ENCODE measurements around the gene IRF7. TPM values are rescaled to one million over a fixed set of nuclear protein-coding genes. Genes with fewer than 3 reads are reported as not detected.

The IRF7 gene
- total RNA-seq, 1 donor from 2014 or later: 10.2 TPM

DNA sequence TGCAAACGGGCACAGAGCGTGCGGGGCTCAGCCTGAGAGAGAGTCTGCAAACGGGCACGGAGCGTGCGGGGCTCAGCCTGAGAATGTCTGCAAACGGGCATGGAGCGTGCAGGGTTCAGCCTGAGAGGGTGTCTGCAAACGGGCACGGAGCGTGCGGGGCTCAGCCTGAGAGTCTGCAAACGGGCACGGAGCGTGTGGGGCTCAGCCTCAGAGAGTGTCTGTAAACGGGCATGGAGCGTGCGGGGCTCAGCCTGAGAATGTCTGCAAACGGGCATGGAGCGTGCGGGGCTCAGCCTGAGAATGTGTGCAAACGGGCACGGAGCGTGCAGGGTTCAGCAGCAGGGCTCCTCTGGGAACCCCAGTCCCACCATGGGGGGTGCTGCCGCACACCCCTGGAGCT lies 26.0 kb downstream of the IRF7 start:
- Mint-ChIP-seq H3K27ac (ENCODE audit: unreplicated experiment) (no peak overlapping the region), H3K9me3 (no peaks in the 10 kb centered on the region), H3K4me3 (no peak overlapping the region), H3K36me3 (ENCODE audit: low read depth) (peaks cover 9% of the 10 kb centered on the region), H3K4me1 (no peaks in the 10 kb centered on the region), H3K27me3 (ENCODE audit: low read depth) (no peaks in the 10 kb centered on the region)
- TF ChIP-seq, protein P1, sequence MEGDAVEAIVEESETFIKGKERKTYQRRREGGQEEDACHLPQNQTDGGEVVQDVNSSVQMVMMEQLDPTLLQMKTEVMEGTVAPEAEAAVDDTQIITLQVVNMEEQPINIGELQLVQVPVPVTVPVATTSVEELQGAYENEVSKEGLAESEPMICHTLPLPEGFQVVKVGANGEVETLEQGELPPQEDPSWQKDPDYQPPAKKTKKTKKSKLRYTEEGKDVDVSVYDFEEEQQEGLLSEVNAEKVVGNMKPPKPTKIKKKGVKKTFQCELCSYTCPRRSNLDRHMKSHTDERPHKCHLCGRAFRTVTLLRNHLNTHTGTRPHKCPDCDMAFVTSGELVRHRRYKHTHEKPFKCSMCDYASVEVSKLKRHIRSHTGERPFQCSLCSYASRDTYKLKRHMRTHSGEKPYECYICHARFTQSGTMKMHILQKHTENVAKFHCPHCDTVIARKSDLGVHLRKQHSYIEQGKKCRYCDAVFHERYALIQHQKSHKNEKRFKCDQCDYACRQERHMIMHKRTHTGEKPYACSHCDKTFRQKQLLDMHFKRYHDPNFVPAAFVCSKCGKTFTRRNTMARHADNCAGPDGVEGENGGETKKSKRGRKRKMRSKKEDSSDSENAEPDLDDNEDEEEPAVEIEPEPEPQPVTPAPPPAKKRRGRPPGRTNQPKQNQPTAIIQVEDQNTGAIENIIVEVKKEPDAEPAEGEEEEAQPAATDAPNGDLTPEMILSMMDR (conservative IDR thresholded peaks at IDR 0.05): no peak
- DNase-seq (ENCODE audit: low read depth, low spot score): no peak

DNA sequence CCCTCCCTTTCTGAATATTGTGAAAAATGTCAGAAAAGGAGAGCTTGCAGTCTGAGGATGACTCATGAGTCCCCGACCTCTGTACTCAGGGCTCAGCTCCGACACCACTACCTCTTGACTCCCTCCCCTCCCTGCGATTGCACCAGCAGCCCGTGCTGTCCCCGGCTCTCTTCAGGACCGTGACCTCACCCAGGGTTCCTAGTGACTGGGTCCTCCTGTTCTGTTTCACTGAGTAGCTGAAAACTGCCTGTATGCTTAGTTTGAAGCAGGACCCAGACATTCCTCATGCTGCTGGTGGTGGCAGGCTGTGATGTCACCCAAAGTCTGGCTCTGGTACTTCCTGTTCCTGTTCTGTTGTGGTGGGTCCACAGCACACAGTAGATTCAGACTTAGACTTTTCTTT lies 27.8 kb downstream of the IRF7 start:
- H3K27me3 Mint-ChIP-seq (ENCODE audit: low read depth): no peaks in the 10 kb centered on the region
- no peak overlapping the region for H3K4me3 Mint-ChIP-seq
- DNase-seq (ENCODE audit: low read depth, low spot score): no peak
- TF ChIP-seq, protein P1 (conservative IDR thresholded peaks at IDR 0.05): no peak
- H3K27ac Mint-ChIP-seq (ENCODE audit: unreplicated experiment): no peak overlapping the region
- no peaks in the 10 kb centered on the region for H3K4me1 Mint-ChIP-seq
- no peaks in the 10 kb centered on the region for H3K9me3 Mint-ChIP-seq
- H3K36me3 Mint-ChIP-seq (ENCODE audit: low read depth): peaks cover 9% of the 10 kb centered on the region

DNA sequence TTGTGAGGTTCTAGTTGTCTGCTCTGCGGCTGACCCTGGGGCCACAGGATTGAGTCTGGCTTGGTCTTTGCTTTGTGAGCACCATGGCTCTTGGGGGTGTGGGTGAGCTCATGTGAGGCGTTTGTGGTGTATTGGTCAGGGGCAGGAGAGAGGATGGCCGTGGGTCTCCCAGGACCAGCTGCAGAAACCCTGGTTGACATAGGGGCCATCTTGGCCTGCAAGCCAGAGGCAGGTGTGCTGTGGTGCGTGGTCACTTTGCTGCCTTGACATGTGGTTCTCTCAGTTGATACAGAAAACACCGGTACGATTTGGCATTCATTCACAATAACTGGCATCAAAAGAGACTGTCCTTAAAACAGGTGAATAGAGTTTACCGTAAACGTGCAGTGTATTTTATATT lies 28.2 kb downstream of the IRF7 start:
- no peak for DNase-seq (ENCODE audit: low read depth, low spot score)
- Mint-ChIP-seq H3K9me3 (no peaks in the 10 kb centered on the region), H3K4me1 (no peaks in the 10 kb centered on the region), H3K27me3 (ENCODE audit: low read depth) (no peaks in the 10 kb centered on the region), H3K27ac (ENCODE audit: unreplicated experiment) (no peak overlapping the region), H3K4me3 (no peak overlapping the region), H3K36me3 (ENCODE audit: low read depth) (peaks cover 9% of the 10 kb centered on the region)
- TF ChIP-seq, protein P1 (conservative IDR thresholded peaks at IDR 0.05): no peak

DNA sequence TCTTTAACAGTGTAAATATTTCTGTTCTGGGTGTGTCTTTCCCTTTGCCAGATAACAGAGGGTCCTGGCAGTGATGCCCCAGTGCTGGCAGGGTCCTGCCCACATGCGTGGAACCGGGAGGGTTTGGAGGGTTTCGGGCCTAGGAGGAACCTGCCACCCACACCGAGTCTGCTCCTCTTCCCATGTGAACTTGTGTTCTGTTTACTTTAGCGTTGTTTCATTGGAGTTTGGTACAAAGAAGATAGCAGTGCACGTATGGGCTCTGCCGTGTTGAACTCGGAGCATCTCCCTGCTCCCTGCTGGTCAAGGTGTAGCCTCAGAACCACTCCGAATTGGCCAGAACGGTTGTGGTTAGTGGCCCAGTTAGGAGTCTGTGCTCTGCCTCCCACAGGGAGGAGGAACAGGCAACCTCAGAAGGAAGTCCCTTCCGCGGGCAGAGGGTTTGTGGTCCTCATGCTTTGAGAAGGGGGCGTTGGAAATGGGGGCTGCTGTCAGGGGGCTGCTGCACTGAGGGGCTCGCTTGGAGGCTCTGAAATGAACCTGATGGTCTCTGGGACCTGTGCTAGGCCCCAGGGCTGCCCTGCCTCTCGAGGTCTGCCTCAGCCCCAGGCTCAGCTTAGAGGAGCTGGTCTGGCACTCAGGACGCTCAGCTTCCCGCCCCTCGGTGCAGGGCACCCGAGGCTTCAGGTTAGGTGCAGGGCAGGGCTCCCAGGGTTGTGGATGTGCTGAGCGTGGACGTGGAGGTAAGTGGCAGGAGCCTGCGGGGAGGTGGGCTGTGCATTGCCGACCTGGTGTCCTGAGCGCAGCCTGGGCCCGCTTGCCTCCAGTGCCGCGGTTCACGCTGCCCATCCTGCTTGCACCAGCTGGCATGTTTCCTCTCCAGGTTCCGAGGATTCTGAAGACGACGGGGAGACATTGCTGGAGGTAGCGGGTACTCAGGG lies 29.1 kb downstream of the IRF7 start:
- Mint-ChIP-seq H3K9me3 (no peaks in the 10 kb centered on the region), H3K36me3 (ENCODE audit: low read depth) (peaks cover 6% of the 10 kb centered on the region), H3K27me3 (ENCODE audit: low read depth) (no peaks in the 10 kb centered on the region), H3K4me3 (no peak overlapping the region), H3K4me1 (no peaks in the 10 kb centered on the region), H3K27ac (ENCODE audit: unreplicated experiment) (no peak overlapping the region)
- DNase-seq (ENCODE audit: low read depth, low spot score): no peak
- TF ChIP-seq, protein P1 (conservative IDR thresholded peaks at IDR 0.05): no peak

DNA sequence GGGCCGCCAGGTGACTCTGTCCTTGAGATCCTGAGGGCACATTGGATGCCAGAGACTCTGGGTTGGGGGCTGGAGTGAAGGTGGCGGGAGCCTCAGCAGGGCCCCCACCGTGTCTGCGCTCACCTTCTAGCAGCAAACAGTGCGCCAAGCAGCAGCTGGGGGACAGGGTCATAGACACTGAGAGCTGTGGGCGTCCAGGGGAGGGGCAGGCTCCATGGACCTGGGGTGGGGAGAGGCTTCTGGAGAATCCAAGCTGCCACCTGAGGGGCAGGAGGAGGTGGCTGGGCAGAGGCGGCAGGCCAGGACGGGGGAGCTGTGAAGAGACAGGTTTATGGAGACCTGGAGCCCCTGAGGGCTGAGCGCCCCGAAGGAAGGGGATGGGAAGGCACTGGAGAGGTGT lies 31.5 kb downstream of the IRF7 start:
- Mint-ChIP-seq H3K27me3 (ENCODE audit: low read depth) (no peaks in the 10 kb centered on the region), H3K4me1 (peaks cover 11% of the 10 kb centered on the region), H3K27ac (ENCODE audit: unreplicated experiment) (no peak overlapping the region), H3K36me3 (ENCODE audit: low read depth) (peaks cover 2% of the 10 kb centered on the region), H3K9me3 (no peaks in the 10 kb centered on the region), H3K4me3 (peak overlapping the region; percentile 19)
- TF ChIP-seq, protein P1 (conservative IDR thresholded peaks at IDR 0.05): no peak
- no peak for DNase-seq (ENCODE audit: low read depth, low spot score)

Data from neural crest cell (in vitro differentiated cells).